OCI-LY7 (cell line): ENCODE results near the gene PAOX.

ENCODE experiments used
- CTCF ChIP-seq: fragments of 200-600 bp; sonication (generic); conservative IDR thresholded peaks from 2 replicates; pipeline ENCODE4 v1.5.1; 2014; ENCODE audit warnings: mild to moderate bottlenecking, antibody characterized with exemption, low read length, moderate library complexity, mixed read lengths
- EZH2phosphoT487 ChIP-seq: fragments of 200-600 bp; sonication (generic); IDR thresholded peaks from 2 replicates; pipeline ENCODE4 v1.6.1; 2018; ENCODE audit warnings: low read depth, borderline replicate concordance, mild to moderate bottlenecking, mixed run types, antibody characterized with exemption, low read length, moderate library complexity, mixed read lengths

- no peak for TF ChIP-seq CTCF
- TF ChIP-seq EZH2phosphoT487, result no peak
Observed at GRCh38 chr10:133412381-133412711, 33.3 kb downstream of the PAOX start.
